Ovary (tissue), 3 donors: ENCODE results near the gene TP53I11.

ENCODE experiments used
- CTCF ChIP-seq, 3 donors: fragments of 450-650 bp in 2 of 3; fragments of 200-600 bp in 1 of 3; IDR thresholded peaks; one replicate each; pipeline versions ENCODE4 v1.5.1 to v1.8.0; 2016 to 2022; ENCODE audit warnings: antibody characterized with exemption in 3 of 3, mild to moderate bottlenecking in 1 of 3
- EP300 ChIP-seq: sonication (generic); formaldehyde crosslinking; IDR thresholded peaks from one replicate; pipeline ENCODE4 v1.6.1; 2017; ENCODE audit warnings: antibody characterized with exemption
- POLR2A ChIP-seq: fragments of 450-650 bp; IDR thresholded peaks from one replicate; pipeline ENCODE4 v1.6.1; 2017; ENCODE audit warnings: antibody characterized with exemption, mild to moderate bottlenecking, moderate library complexity
- donor health status: DM: no; HTN: no; CAD: no.

DNA sequence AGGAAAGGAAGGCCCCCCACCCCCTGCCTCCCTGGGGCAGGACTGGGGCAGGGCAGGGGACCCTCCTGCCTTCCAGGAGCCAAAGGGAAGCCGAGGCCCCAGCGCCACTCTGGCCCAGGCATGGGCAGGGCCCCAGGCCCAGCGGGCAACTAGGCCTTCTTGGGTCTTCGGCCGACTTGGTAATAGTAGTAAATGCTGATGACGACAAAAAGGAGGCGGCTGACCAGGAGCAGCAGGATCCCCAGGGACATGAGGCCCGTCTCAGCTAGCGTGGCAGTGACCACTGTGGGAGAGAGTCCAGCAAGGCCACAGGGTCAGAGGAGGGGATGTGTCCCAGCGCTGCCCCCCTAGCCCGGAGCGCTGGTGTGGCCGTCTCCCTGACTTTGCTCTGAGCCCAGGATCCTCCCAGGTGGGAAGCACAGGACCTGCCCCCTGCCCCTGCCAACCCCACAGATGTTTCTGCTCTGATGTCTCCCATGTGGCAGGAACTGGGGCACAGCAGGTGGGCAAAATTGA is 15.9 kb downstream of the TP53I11 start:
- no peak for TF ChIP-seq CTCF (IDR thresholded peaks at IDR 0.05)
- TF ChIP-seq POLR2A: no peak
- TF ChIP-seq EP300: no peak
